IMR-90 (cell line): ENCODE measurements around the gene PTPRU. TPM values are rescaled to one million over a fixed set of nuclear protein-coding genes. Genes with fewer than 3 reads are reported as not detected.

Experiments
- ATAC-seq: fragments of 200-7000 bp; cut with Tn5 transposase; 2 replicates; pipeline ENCODE4 v1.9.1; 2020; ENCODE audit warnings: low read depth, mild to moderate bottlenecking, moderate library complexity
- BruUV-seq: library from RNA; stranded (reverse); fragments of 400-500 nt; replicated peaks from 2 replicates; lab custom pipeline; 2021; lab: Mats Ljungman, UMichigan
- CTCF ChIA-PET: fragments of 300-600 bp; formaldehyde crosslinking; extraction: SDS; loops from one replicate; lab custom pipeline; 2021; ENCODE audit warnings: antibody characterized with exemption; lab: Yijun Ruan, JAX
- POLR2A ChIA-PET: fragments of 300-600 bp; sonication (Branson Sonifier 250); formaldehyde crosslinking; loops from one replicate; lab custom pipeline; 2022; ENCODE audit warnings: antibody characterized with exemption; ENCODE audit not compliant: unreplicated experiment; lab: Charles Lee
- DNase-seq: peaks from one replicate; pipeline ENCODE4 v3.0.0; 2013
- H2AFZ ChIP-seq: replicated peaks from 2 replicates; pipeline ENCODE3; 2013; ENCODE audit warnings: low read length, mild to moderate bottlenecking; ENCODE audit not compliant: poor library complexity
- H2AK5ac ChIP-seq: 2 replicates; pipeline ENCODE4 v1.6.1; 2013; ENCODE audit warnings: low read depth, low read length, inconsistent platforms
- H2AK9ac ChIP-seq: replicated peaks from 2 replicates; pipeline ENCODE3; 2013; ENCODE audit warnings: mild to moderate bottlenecking, low read depth, low read length, moderate library complexity; ENCODE audit not compliant: poor library complexity
- H2BK120ac ChIP-seq: 2 replicates; pipeline ENCODE4 v1.6.1; 2013; ENCODE audit warnings: low read depth, low read length, inconsistent platforms
- H2BK15ac ChIP-seq: 3 replicates; pipeline ENCODE4 v1.6.1; 2013; ENCODE audit warnings: low read depth, low read length, inconsistent platforms
- H2BK20ac ChIP-seq: 2 replicates; pipeline ENCODE4 v1.6.1; 2013; ENCODE audit warnings: low read depth, mild to moderate bottlenecking, inconsistent platforms, low read length, moderate library complexity
- H2BK5ac ChIP-seq: 2 replicates; pipeline ENCODE4 v1.6.1; 2013; ENCODE audit warnings: mild to moderate bottlenecking, low read depth, low read length, inconsistent platforms; ENCODE audit not compliant: poor library complexity, severe bottlenecking
- H3K14ac ChIP-seq: replicated peaks from 2 replicates; pipeline ENCODE4 v1.6.1; 2013; ENCODE audit warnings: low read depth, low read length, inconsistent platforms
- H3K18ac ChIP-seq: 2 replicates; pipeline ENCODE4 v1.6.1; 2013; ENCODE audit warnings: low read depth, low read length, control low read depth
- H3K23ac ChIP-seq: 2 replicates; pipeline ENCODE4 v1.6.1; 2013; ENCODE audit warnings: low read depth, low read length, inconsistent platforms
- H3K27ac ChIP-seq: 2 replicates; pipeline ENCODE4 v1.5.1; 2013; ENCODE audit warnings: mild to moderate bottlenecking, control low read depth, low read length; ENCODE audit not compliant: insufficient read depth
- H3K27me3 ChIP-seq: 2 replicates; pipeline ENCODE4 v1.6.1; 2013; ENCODE audit warnings: low read length; ENCODE audit not compliant: control insufficient read depth, insufficient read depth
- H3K36me3 ChIP-seq: 2 replicates; pipeline ENCODE4 v1.6.1; 2013; ENCODE audit warnings: low read length, mixed read lengths; ENCODE audit not compliant: control insufficient read depth, insufficient read depth
- H3K4ac ChIP-seq: 2 replicates; pipeline ENCODE4 v1.6.1; 2013; ENCODE audit warnings: low read depth, low read length, inconsistent platforms
- H3K4me1 ChIP-seq: 2 replicates; pipeline ENCODE4 v1.6.1; 2013; ENCODE audit warnings: low read length, mixed read lengths; ENCODE audit not compliant: control insufficient read depth, insufficient read depth
- H3K4me2 ChIP-seq: 2 replicates; pipeline ENCODE4 v1.6.1; 2013; ENCODE audit warnings: low read depth, mild to moderate bottlenecking, control low read depth, low read length, moderate library complexity
- H3K4me3 ChIP-seq: 2 replicates; pipeline ENCODE4 v1.5.1; 2013; ENCODE audit warnings: low read depth, mild to moderate bottlenecking, control low read depth, low read length, moderate library complexity; ENCODE audit not compliant: insufficient read depth
- H3K56ac ChIP-seq: 2 replicates; pipeline ENCODE4 v1.6.1; 2013; ENCODE audit warnings: low read length, inconsistent platforms; ENCODE audit not compliant: insufficient read depth; ENCODE audit errors: extremely low read depth
- H3K79me1 ChIP-seq, 2 experiments: 2 replicates each; pipeline ENCODE4 v1.6.1; 2013; ENCODE audit warnings: low read length in 2 of 2, inconsistent platforms in 1 of 2, low read depth in 1 of 2
- H3K9ac ChIP-seq: 2 replicates; pipeline ENCODE4 v1.6.1; 2013; ENCODE audit warnings: low read depth, low read length, control low read depth
- H3K9me1 ChIP-seq: 2 replicates; pipeline ENCODE4 v1.6.1; 2013; ENCODE audit warnings: low read length, inconsistent platforms; ENCODE audit not compliant: insufficient read depth
- H3K9me3 ChIP-seq: 2 replicates; pipeline ENCODE4 v1.6.1; 2013; ENCODE audit warnings: low read length; ENCODE audit not compliant: control insufficient read depth, insufficient read depth
- H4K20me1 ChIP-seq: 2 replicates; pipeline ENCODE4 v1.6.1; 2013; ENCODE audit warnings: low read length, inconsistent platforms; ENCODE audit not compliant: insufficient read depth
- H4K5ac ChIP-seq: 2 replicates; pipeline ENCODE4 v1.6.1; 2013; ENCODE audit warnings: mild to moderate bottlenecking, low read depth, low read length, control low read depth
- H4K8ac ChIP-seq, 2 experiments: 2 replicates each; pipeline ENCODE4 v1.6.1; 2013; ENCODE audit warnings: low read depth in 2 of 2, low read length in 2 of 2, control low read depth in 1 of 2, inconsistent platforms in 1 of 2
- H4K91ac ChIP-seq: 2 replicates; pipeline ENCODE4 v1.6.1; 2013; ENCODE audit warnings: low read depth, low read length, inconsistent platforms; ENCODE audit not compliant: insufficient read depth
- BHLHE40 ChIP-seq: fragments of 150-350 bp; IDR thresholded peaks from 2 replicates; pipeline ENCODE4 v1.6.1; 2016; ENCODE audit warnings: mild to moderate bottlenecking, low read depth, low read length
- CEBPB ChIP-seq: IDR thresholded peaks from 2 replicates; pipeline ENCODE4 v1.6.1; 2012; ENCODE audit warnings: low read depth, low read length, improper control_type of control experiment
- CHD1 ChIP-seq: IDR thresholded peaks from 2 replicates; pipeline ENCODE4 v1.6.1; 2012; ENCODE audit warnings: low read depth, low read length, improper control_type of control experiment
- CTCF ChIP-seq: conservative IDR thresholded peaks from 2 replicates; pipeline ENCODE4 v1.5.1; 2012; ENCODE audit warnings: mild to moderate bottlenecking, low read depth, low read length, improper control_type of control experiment
- ELK1 ChIP-seq: fragments of 150-350 bp; IDR thresholded peaks from 2 replicates; pipeline ENCODE4 v1.6.1; 2016; ENCODE audit warnings: low read depth, mild to moderate bottlenecking, low read length, moderate library complexity, borderline replicate concordance
- FOS ChIP-seq: fragments of 150-350 bp; IDR thresholded peaks from 2 replicates; pipeline ENCODE4 v1.6.1; 2016; ENCODE audit warnings: low read depth, low read length
- MAFK ChIP-seq: IDR thresholded peaks from 2 replicates; pipeline ENCODE4 v1.6.1; 2012; ENCODE audit warnings: low read depth, low read length, improper control_type of control experiment
- MAZ ChIP-seq: IDR thresholded peaks from 2 replicates; pipeline ENCODE4 v1.6.1; 2012; ENCODE audit warnings: low read depth, mild to moderate bottlenecking, low read length, improper control_type of control experiment, moderate library complexity, borderline replicate concordance
- MXI1 ChIP-seq: IDR thresholded peaks from 2 replicates; pipeline ENCODE4 v1.6.1; 2012; ENCODE audit warnings: low read depth, mild to moderate bottlenecking, low read length, moderate library complexity, borderline replicate concordance
- NFE2L2 ChIP-seq: fragments of 150-350 bp; IDR thresholded peaks from 2 replicates; pipeline ENCODE4 v1.6.1; 2016; ENCODE audit warnings: low read depth, mild to moderate bottlenecking, low read length
- POLR2A ChIP-seq: IDR thresholded peaks from 2 replicates; pipeline ENCODE4 v1.6.1; 2012; ENCODE audit warnings: mild to moderate bottlenecking, low read depth, low read length
- RAD21 ChIP-seq: IDR thresholded peaks from 2 replicates; pipeline ENCODE4 v1.6.1; 2012; ENCODE audit warnings: low read length, improper control_type of control experiment
- RCOR1 ChIP-seq: IDR thresholded peaks from 2 replicates; pipeline ENCODE4 v1.6.1; 2012; ENCODE audit warnings: mild to moderate bottlenecking, low read length, improper control_type of control experiment; ENCODE audit not compliant: insufficient replicate concordance
- RFX5 ChIP-seq: IDR thresholded peaks from 2 replicates; pipeline ENCODE4 v1.8.0; 2012; ENCODE audit warnings: low read depth, mild to moderate bottlenecking, low read length, moderate library complexity
- SMC3 ChIP-seq: fragments of 150-350 bp; IDR thresholded peaks from 2 replicates; pipeline ENCODE4 v1.6.1; 2016; ENCODE audit warnings: low read depth, mild to moderate bottlenecking, antibody characterized with exemption, low read length, moderate library complexity
- USF2 ChIP-seq: fragments of 150-350 bp; IDR thresholded peaks from 2 replicates; pipeline ENCODE4 v1.6.1; 2017; ENCODE audit warnings: mild to moderate bottlenecking, antibody characterized with exemption, low read length, low read depth
- WGBS, 2 experiments: methylation state at CpG; one replicate each; pipeline versions ENCODE4 v1.1.5 to v1.1.7; 2013; ENCODE audit warnings: missing lambda C conversion rate in 2 of 2; ENCODE audit not compliant: insufficient read length in 1 of 2; ENCODE audit errors: extremely low coverage in 2 of 2; 5-methylcytosine and 5-hydroxymethylcytosine counted together
- dilution Hi-C: fragments of 300-500 bp; cut with HindIII; formaldehyde crosslinking; loops from one replicate; pipeline ENCODE4 v1.14.3; 2018; ENCODE audit warnings: low sequenced_read_pairs; ENCODE audit not compliant: unreplicated experiment
- in situ Hi-C: fragments of 300-500 bp; cut with MboI; formaldehyde crosslinking; loops from 3 replicates; pipeline ENCODE4 v1.14.3; 2019; ENCODE audit warnings: low sequenced_read_pairs, inconsistent platforms, mixed read lengths
- intact Hi-C: fragments of 100-400 bp; cut with micrococcal nuclease; formaldehyde crosslinking; loops from 2 replicates; pipeline ENCODE4 v1.10.0; 2022
- polyA plus RNA-seq, 3 experiments: library from polyadenylated mRNA; depleted of rRNA; stranded (reverse); fragments of >200 nt; gene quantifications; 2 replicates each; pipeline ENCODE4 v1.2.3, GENCODE V29; 2012; ENCODE audit warnings: low replicate concordance in 1 of 3
- total RNA-seq: library from RNA; depleted of rRNA; stranded (reverse); fragments of >200 nt; gene quantifications from 2 replicates; pipeline ENCODE4 v1.2.3, GENCODE V29; 2012

Gene PTPRU
- total and polyA plus RNA-seq, 2 of the 4 experiments (the other 2 are of a cell fraction) = 7.0 to 10.7 TPM

- Histone ChIP-seq H2BK5ac (no peak overlapping the region), H2AK5ac (no peak overlapping the region), H3K4me3 (no peak overlapping the region), H2BK20ac (no peak overlapping the region), H3K4ac (no peak overlapping the region), H3K27ac (no peak overlapping the region), H4K91ac (no peak overlapping the region), H4K5ac (no peak overlapping the region), H4K20me1 (peaks cover 4% of the 10 kb centered on the region; the same call in 1 of the 2 replicates), H3K9me1 (peaks cover 10% of the 10 kb centered on the region; the same call in 1 of the 2 replicates), H3K4me2 (no peak overlapping the region), H3K27me3 (no peaks in the 10 kb centered on the region), H2BK15ac (no peak overlapping the region), H2AK9ac (no peak overlapping the region), H3K9me3 (no peaks in the 10 kb centered on the region), H2BK120ac (no peak overlapping the region), H4K8ac (no peak overlapping the region), H3K79me1 (peaks cover 23 to 26% of the 10 kb centered on the region in 2 experiments), H3K18ac (no peak overlapping the region), H3K9ac (no peak overlapping the region), H3K36me3 (peaks cover 8% of the 10 kb centered on the region), H3K56ac (no peak overlapping the region), H2AFZ (no peak overlapping the region), H3K4me1 (peaks cover 5% of the 10 kb centered on the region; the same call in 1 of the 2 replicates), H3K14ac (no peak overlapping the region), H3K23ac (no peak overlapping the region)
- ChIA-PET CTCF (no interaction called here), POLR2A (no interaction called here)
- intact Hi-C loops (no loop called here), in situ Hi-C loops (no loop called here), dilution Hi-C loops (no loop called here)
- ATAC-seq (peak; percentile 67), DNase-seq (no peak)
- no peak for TF ChIP-seq FOS
- TF ChIP-seq BHLHE40 = no peak
- TF ChIP-seq NFE2L2 = no peak
- no peak for TF ChIP-seq MAFK
- TF ChIP-seq RCOR1 = no peak
- TF ChIP-seq USF2 = no peak
- TF ChIP-seq CTCF = no peak
- TF ChIP-seq POLR2A = no peak
- TF ChIP-seq RAD21 = no peak
- no peak for TF ChIP-seq ELK1
- TF ChIP-seq MXI1 = no peak
- no peak for TF ChIP-seq CHD1
- no peak for TF ChIP-seq MAZ
- no peak for TF ChIP-seq CEBPB
- TF ChIP-seq SMC3 = no peak
- no peak for TF ChIP-seq RFX5
- BruUV-seq = no TSS peak
- no CpG with 5 or more reads among the region's 1 CpG for WGBS, 2 experiments
These were observed 13.6 kb upstream of the PTPRU start for GRCh38 chr1:29222686-29223085.
